HCEC 1CT (cell line): ENCODE results near the gene SSTR4.
A peak's percentile ranks its signal among the peaks of the same experiment; 100 is the strongest.
"Not testable (repeated sequence)": the region's sequence is repeated elsewhere in the genome, so short reads cannot be mapped to it uniquely, and the experiment has no call there.

Experiments
- DNase-seq: peaks from one replicate; pipeline ENCODE4 v3.0.0-alpha.2; 2017

The SSTR4 gene

GRCh38 chr20:23018941-23019340, 16.2 kb upstream of the SSTR4 start:
- no peak for DNase-seq

GRCh38 chr20:23019403-23019802, 15.7 kb upstream of the SSTR4 start:
- DNase-seq: no peak

- DNase-seq: no peak
Observed at GRCh38 chr20:23020230-23021018, 14.7 kb upstream of the SSTR4 start.

- no peak for DNase-seq
Observed at GRCh38 chr20:23021541-23021940, 13.6 kb upstream of the SSTR4 start.

GRCh38 chr20:23021951-23022350, 13.2 kb upstream of the SSTR4 start:
- DNase-seq: peak; percentile 4

GRCh38 chr20:23022849-23023248, 12.3 kb upstream of the SSTR4 start:
- no peak for DNase-seq

GRCh38 chr20:23023621-23024177, 11.4 kb upstream of the SSTR4 start:
- no peak for DNase-seq

GRCh38 chr20:23024701-23025100, 10.4 kb upstream of the SSTR4 start:
- no peak for DNase-seq

GRCh38 chr20:23025503-23025902, 9.6 kb upstream of the SSTR4 start:
- DNase-seq: not testable (repeated sequence)

- DNase-seq: no peak
Observed at GRCh38 chr20:23027721-23028120, 7.4 kb upstream of the SSTR4 start.

GRCh38 chr20:23028392-23028791, 6.7 kb upstream of the SSTR4 start:
- DNase-seq: no peak

- no peak for DNase-seq
Observed at GRCh38 chr20:23029324-23029723, 5.8 kb upstream of the SSTR4 start.

- no peak for DNase-seq
Observed at GRCh38 chr20:23031346-23031745, 3.8 kb upstream of the SSTR4 start.

GRCh38 chr20:23032056-23032749, 2.9 kb upstream of the SSTR4 start:
- no peak for DNase-seq

- DNase-seq: no peak
Observed at GRCh38 chr20:23032750-23033078, 2.4 kb upstream of the SSTR4 start.

- no peak for DNase-seq
Observed at GRCh38 chr20:23033918-23034317, 1.2 kb upstream of the SSTR4 start.

- DNase-seq: no peak
Observed at GRCh38 chr20:23035731-23036130, 619 bp downstream of the SSTR4 start.

GRCh38 chr20:23036371-23036770, 1.3 kb downstream of the SSTR4 start:
- DNase-seq: no peak

GRCh38 chr20:23037017-23037481, 1.9 kb downstream of the SSTR4 start:
- no peak for DNase-seq

- DNase-seq: no peak
Observed at GRCh38 chr20:23039136-23039875, 4.2 kb downstream of the SSTR4 start.

GRCh38 chr20:23039885-23040508, 4.9 kb downstream of the SSTR4 start:
- no peak for DNase-seq

- DNase-seq: no peak
Observed at GRCh38 chr20:23042270-23042669, 7.2 kb downstream of the SSTR4 start.

GRCh38 chr20:23043376-23043775, 8.3 kb downstream of the SSTR4 start:
- no peak for DNase-seq
